Natural killer cell (primary cell): ENCODE results near the gene NR1D1. TPM values are rescaled to one million over a fixed set of nuclear protein-coding genes. Genes with fewer than 3 reads are reported as not detected.

ENCODE experiments used
- ATAC-seq, 3 donors: fragments of 150-1000 bp in 2 of 3; fragments of 200-7000 bp in 1 of 3; cut with Tn5 transposase; 1 replicate in 1 of 3; 2 replicates in 2 of 3; pipeline ENCODE4 v1.10.0; 2021; ENCODE audit warnings: mild to moderate bottlenecking in 2 of 3, moderate library complexity in 2 of 3
- DNase-seq, 2 donors: peaks; one replicate each; pipeline versions ENCODE4 v3.0.0 to v3.0.0-alpha.2; 2013 to 2021; ENCODE audit warnings: mixed read lengths in 1 of 2
- H3K27ac ChIP-seq: one replicate; pipeline ENCODE4 v1.5.1; 2013; ENCODE audit warnings: mild to moderate bottlenecking, low read length
- H3K27me3 ChIP-seq: one replicate; pipeline ENCODE4 v1.6.1; 2013; ENCODE audit warnings: low read length; ENCODE audit not compliant: control insufficient read depth, insufficient read depth
- H3K36me3 ChIP-seq: one replicate; pipeline ENCODE4 v1.6.1; 2013; ENCODE audit warnings: low read length; ENCODE audit not compliant: control insufficient read depth, insufficient read depth
- H3K4me1 ChIP-seq: one replicate; pipeline ENCODE4 v1.6.1; 2013; ENCODE audit warnings: low read length; ENCODE audit not compliant: control insufficient read depth, insufficient read depth
- H3K4me3 ChIP-seq: one replicate; pipeline ENCODE4 v1.5.1; 2013; ENCODE audit warnings: low read length
- H3K9me3 ChIP-seq: one replicate; pipeline ENCODE4 v1.6.1; 2013; ENCODE audit warnings: low read length; ENCODE audit not compliant: control insufficient read depth, insufficient read depth
- H3K27ac Mint-ChIP-seq, 2 donors: one replicate each; pipeline ENCODE4 v1.8.0; 2022; ENCODE audit warnings: mild to moderate bottlenecking in 2 of 2, mixed read lengths in 2 of 2, moderate library complexity in 1 of 2
- H3K27me3 Mint-ChIP-seq, 2 donors: one replicate each; pipeline ENCODE4 v1.8.0; 2022; ENCODE audit warnings: low read depth in 2 of 2, mixed read lengths in 2 of 2
- H3K36me3 Mint-ChIP-seq: one replicate; pipeline ENCODE4 v1.8.0; 2022; ENCODE audit warnings: mixed read lengths
- H3K4me1 Mint-ChIP-seq, 2 donors: one replicate each; pipeline ENCODE4 v1.8.0; 2022; ENCODE audit warnings: mixed read lengths in 2 of 2
- H3K4me3 Mint-ChIP-seq: one replicate; pipeline ENCODE4 v1.8.0; 2022; ENCODE audit warnings: mild to moderate bottlenecking, moderate library complexity, mixed read lengths
- H3K9me3 Mint-ChIP-seq, 2 donors: one replicate each; pipeline ENCODE4 v1.8.0; 2022; ENCODE audit warnings: mixed read lengths in 2 of 2
- CTCF ChIP-seq: fragments of 200-600 bp; IDR thresholded peaks from one replicate; pipeline ENCODE4 v1.8.0; 2022; ENCODE audit warnings: antibody characterized with exemption
- WGBS: methylation state at CpG from one replicate; pipeline ENCODE4 v1.1.7; 2013; ENCODE audit warnings: missing lambda C conversion rate; ENCODE audit not compliant: insufficient coverage; 5-methylcytosine and 5-hydroxymethylcytosine counted together
- intact Hi-C: fragments of 100-400 bp; cut with micrococcal nuclease; formaldehyde crosslinking; loops from one replicate; pipeline ENCODE4 v1.14.2; 2022
- total RNA-seq, 4 donors: library from RNA; stranded (reverse); fragments of 120-200 nt in 1 of 4; gene quantifications; one replicate each; pipeline versions ENCODE4 v1.2.3 to v1.2.4, GENCODE V29; 2013 to 2022

Gene NR1D1
- total RNA-seq, 3 donors from 2014 or later (not counting 1 experiment from before 2014, with no cell fraction given), result 8.8 to 10.1 (median 9.9) TPM

GRCh38 chr17:40075201-40075941 is 25.0 kb downstream of the NR1D1 start:
- DNase-seq, result peak; percentile 62 to 84
- WGBS, result 9% methylated on average over 9 of the region's 11 CpGs
- H3K27me3 ChIP-seq, result no peaks in the 10 kb centered on the region
- H3K36me3 ChIP-seq, result peaks cover 12% of the 10 kb centered on the region
- peak; percentile 94 for TF ChIP-seq CTCF
- Mint-ChIP-seq H3K27me3 (no peaks in the 10 kb centered on the region), H3K9me3 (no peaks in the 10 kb centered on the region), H3K27ac (peak overlapping the region in 1 of 2 donors; percentile 74), H3K36me3 (no peaks in the 10 kb centered on the region), H3K4me3 (peak overlapping the region; percentile 28), H3K4me1 (peaks cover 24 to 55% of the 10 kb centered on the region in 2 donors)
- H3K4me3 ChIP-seq, result no peak overlapping the region
- peak overlapping the region; percentile 26 for H3K27ac ChIP-seq
- peak; percentile 88 to 93 (median 93) for ATAC-seq
- intact Hi-C loops, result no loop called here
- H3K4me1 ChIP-seq, result peaks cover 38% of the 10 kb centered on the region
- H3K9me3 ChIP-seq, result no peaks in the 10 kb centered on the region

GRCh38 chr17:40074871-40075200 is 25.6 kb downstream of the NR1D1 start:
- WGBS, result 65% methylated on average over 6 of the region's 6 CpGs
- peak overlapping the region in 1 of 2 donors; percentile 70 for H3K27ac Mint-ChIP-seq
- H3K27me3 Mint-ChIP-seq, result no peaks in the 10 kb centered on the region
- no peaks in the 10 kb centered on the region for H3K36me3 Mint-ChIP-seq
- no peak for TF ChIP-seq CTCF
- H3K4me3 ChIP-seq, result no peak overlapping the region
- DNase-seq (no peak), ATAC-seq (no peak)
- H3K9me3 ChIP-seq, result no peaks in the 10 kb centered on the region
- peak overlapping the region; percentile 26 for H3K27ac ChIP-seq
- no peaks in the 10 kb centered on the region for H3K9me3 Mint-ChIP-seq
- H3K4me1 Mint-ChIP-seq, result peaks cover 30 to 60% of the 10 kb centered on the region in 2 donors
- intact Hi-C loops, result no loop called here
- H3K36me3 ChIP-seq, result peaks cover 12% of the 10 kb centered on the region
- H3K27me3 ChIP-seq, result no peaks in the 10 kb centered on the region
- H3K4me1 ChIP-seq, result peaks cover 44% of the 10 kb centered on the region
- H3K4me3 Mint-ChIP-seq, result no peak overlapping the region

GRCh38 chr17:40074175-40074512 is 26.2 kb downstream of the NR1D1 start:
- ATAC-seq, result no peak
- H3K4me1 ChIP-seq, result peaks cover 51% of the 10 kb centered on the region
- TF ChIP-seq CTCF, result no peak

More at GRCh38 chr17:40074175-40074512, 26.2 kb downstream of the NR1D1 start:
- H3K4me3 ChIP-seq, result no peak overlapping the region
- Mint-ChIP-seq H3K4me3 (no peak overlapping the region), H3K27ac (peak overlapping the region in 1 of 2 donors; percentile 70), H3K27me3 (no peaks in the 10 kb centered on the region), H3K36me3 (no peaks in the 10 kb centered on the region), H3K9me3 (no peaks in the 10 kb centered on the region), H3K4me1 (peaks cover 37 to 67% of the 10 kb centered on the region in 2 donors)
- no peak for DNase-seq
- H3K9me3 ChIP-seq, result no peaks in the 10 kb centered on the region
- no peak overlapping the region for H3K27ac ChIP-seq
- no peaks in the 10 kb centered on the region for H3K27me3 ChIP-seq
- H3K36me3 ChIP-seq, result peaks cover 9% of the 10 kb centered on the region
- intact Hi-C loops, result no loop called here
- 92% methylated on average over 6 of the region's 8 CpGs for WGBS
